Pons (tissue), 1 donor: ENCODE data around the gene ERAL1.
"Not testable (repeated sequence)": the region's sequence is repeated elsewhere in the genome, so short reads cannot be mapped to it uniquely, and the experiment has no call there.

Experiments used
- DNase-seq: peaks from one replicate; pipeline ENCODE4 v3.0.0-alpha.2; 2016; ENCODE audit warnings: low spot score

ERAL1 gene

GRCh38 chr17:28879886-28880571 lies 25.2 kb downstream of the ERAL1 start:
- DNase-seq: no peak

GRCh38 chr17:28880572-28880945 lies 25.7 kb downstream of the ERAL1 start:
- no peak for DNase-seq

GRCh38 chr17:28881533-28882056 lies 26.8 kb downstream of the ERAL1 start:
- no peak for DNase-seq

- DNase-seq: no peak
Measured at GRCh38 chr17:28882154-28882895, 27.5 kb downstream of the ERAL1 start.

- no peak for DNase-seq
Measured at GRCh38 chr17:28883967-28884702, 29.3 kb downstream of the ERAL1 start.

GRCh38 chr17:28885363-28885762 lies 30.5 kb downstream of the ERAL1 start:
- no peak for DNase-seq

- DNase-seq: no peak
Measured at GRCh38 chr17:28885951-28886350, 31.1 kb downstream of the ERAL1 start.

- no peak for DNase-seq
Measured at GRCh38 chr17:28887871-28888471, 33.2 kb downstream of the ERAL1 start.

- DNase-seq: no peak
Measured at GRCh38 chr17:28888832-28889231, 34.0 kb downstream of the ERAL1 start.

- no peak for DNase-seq
Measured at GRCh38 chr17:28889996-28890395, 35.2 kb downstream of the ERAL1 start.

- no peak for DNase-seq
Measured at GRCh38 chr17:28891201-28891600, 36.4 kb downstream of the ERAL1 start.

- no peak for DNase-seq
Measured at GRCh38 chr17:28892024-28892423, 37.2 kb downstream of the ERAL1 start.

GRCh38 chr17:28893248-28894183 lies 38.7 kb downstream of the ERAL1 start:
- not testable (repeated sequence) for DNase-seq

- no peak for DNase-seq
Measured at GRCh38 chr17:28895794-28896447, 41.1 kb downstream of the ERAL1 start.

- DNase-seq: no peak
Measured at GRCh38 chr17:28896491-28896883, 41.7 kb downstream of the ERAL1 start.

- no peak for DNase-seq
Measured at GRCh38 chr17:28896884-28897768, 42.3 kb downstream of the ERAL1 start, which contains the start of gene FLOT2. FLOT2 (minus strand) TSS chr17:28897733; CDS start chr17:28897574, 159 bp downstream.

- no peak for DNase-seq
Measured at GRCh38 chr17:28897769-28898526, 43.1 kb downstream of the ERAL1 start.

- DNase-seq: no peak
Measured at GRCh38 chr17:28898527-28898955, 43.7 kb downstream of the ERAL1 start.
